ENCODE results near the gene GDPGP1. TPM values are rescaled to one million over a fixed set of nuclear protein-coding genes. Genes with fewer than 3 reads are reported as not detected.

GDPGP1 gene
- total RNA-seq, 1 experiment from 2014 or later: 6.6 TPM

DNA sequence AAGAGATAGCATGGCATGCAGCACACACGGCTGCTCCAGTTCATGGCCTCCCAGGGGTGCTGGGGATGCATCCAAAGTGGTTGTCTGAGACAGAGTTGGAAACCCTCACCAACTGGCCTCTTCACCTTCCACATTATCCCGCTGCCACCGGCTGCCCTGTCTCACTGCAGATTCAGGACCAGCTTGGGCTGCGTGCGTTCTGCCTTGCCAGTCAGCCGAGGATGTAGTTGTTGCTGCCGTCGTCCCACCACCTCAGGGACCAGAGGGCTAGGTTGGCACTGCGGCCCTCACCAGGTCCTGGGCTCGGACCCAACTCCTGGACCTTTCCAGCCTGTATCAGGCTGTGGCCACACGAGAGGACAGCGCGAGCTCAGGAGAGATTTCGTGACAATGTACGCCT is 5.0 kb upstream of the GDPGP1 start:
- CTCF ChIA-PET: no interaction called here
- intact Hi-C loops (cut with micrococcal nuclease): no loop called here
- H3K4me3 ChIP-seq (ENCODE audit: low read length): no peak overlapping the region
- no peak overlapping the region for H3K4me2 ChIP-seq (ENCODE audit: low read length)
- POLR2A ChIA-PET (ENCODE audit: unreplicated experiment): no interaction called here
- no peaks in the 10 kb centered on the region for H3K27me3 ChIP-seq (ENCODE audit: low read length)
- H2AFZ ChIP-seq (ENCODE audit: low read length): no peak overlapping the region
- no peak overlapping the region for H3K9ac ChIP-seq (ENCODE audit: low read length)
- no peak for ATAC-seq
- no peaks in the 10 kb centered on the region for H4K20me1 ChIP-seq (ENCODE audit: low read length)
- no peak for TF ChIP-seq EZH2 (IDR thresholded peaks at IDR 0.05; ENCODE audit: low read length, unreplicated experiment)
- no peak for TF ChIP-seq EZH2phosphoT487 (IDR thresholded peaks at IDR 0.05; ENCODE audit: borderline replicate concordance, low read length)
- H3K9me3 ChIP-seq (ENCODE audit: low read length): no peaks in the 10 kb centered on the region
- no peaks in the 10 kb centered on the region for H3F3A ChIP-seq (ENCODE audit: low read length, unreplicated experiment)
- no peaks in the 10 kb centered on the region for H3K9me2 ChIP-seq (replicated peaks; ENCODE audit: low read length)
- H3K36me3 ChIP-seq (ENCODE audit: low read depth, low read length): peaks cover 59% of the 10 kb centered on the region
- TSS peak; percentile 23 for BruUV-seq (replicated peaks)
- peaks cover 36% of the 10 kb centered on the region for H3K79me2 ChIP-seq (ENCODE audit: low read length)
- no peak for DNase-seq
- no peak overlapping the region for H3K27ac ChIP-seq (ENCODE audit: low read length)
- H3K4me1 ChIP-seq (ENCODE audit: insufficient read depth, low read length): peaks cover 18% of the 10 kb centered on the region

DNA sequence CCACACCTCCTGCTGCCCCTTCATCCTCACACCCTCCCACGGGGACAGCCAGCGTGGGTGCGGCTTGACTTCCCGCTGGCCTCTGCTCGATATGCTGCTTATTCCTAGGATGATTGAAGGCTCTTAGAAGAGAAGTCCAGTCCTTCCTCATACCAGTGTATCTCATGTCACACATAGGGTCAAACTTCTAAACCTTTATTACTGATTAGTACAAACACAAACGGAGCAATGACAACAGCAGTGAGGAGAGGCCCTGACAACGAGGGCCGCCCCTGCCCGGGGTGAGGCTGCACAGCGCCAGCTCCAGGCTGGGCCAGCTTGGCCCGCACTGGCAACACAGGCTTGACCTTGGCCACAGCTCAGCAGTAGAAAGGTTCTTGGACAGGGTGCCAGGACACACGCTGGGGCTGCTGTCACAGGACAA is 3.9 kb upstream of the GDPGP1 start:
- no peak for ATAC-seq
- BruUV-seq (replicated peaks): no TSS peak
- Histone ChIP-seq H3K27ac (ENCODE audit: low read length) (no peak overlapping the region), H3F3A (ENCODE audit: low read length, unreplicated experiment) (no peaks in the 10 kb centered on the region), H2AFZ (ENCODE audit: low read length) (no peak overlapping the region), H3K4me3 (ENCODE audit: low read length) (no peak overlapping the region), H4K20me1 (ENCODE audit: low read length) (no peaks in the 10 kb centered on the region), H3K9me3 (ENCODE audit: low read length) (no peaks in the 10 kb centered on the region), H3K27me3 (ENCODE audit: low read length) (no peaks in the 10 kb centered on the region), H3K9me2 (replicated peaks; ENCODE audit: low read length) (no peaks in the 10 kb centered on the region), H3K4me2 (ENCODE audit: low read length) (no peak overlapping the region), H3K79me2 (ENCODE audit: low read length) (peaks cover 45% of the 10 kb centered on the region), H3K4me1 (ENCODE audit: insufficient read depth, low read length) (peaks cover 27% of the 10 kb centered on the region), H3K36me3 (ENCODE audit: low read depth, low read length) (peaks cover 47% of the 10 kb centered on the region), H3K9ac (ENCODE audit: low read length) (no peak overlapping the region)
- POLR2A ChIA-PET (ENCODE audit: unreplicated experiment): no interaction called here
- CTCF ChIA-PET: no interaction called here
- TF ChIP-seq EZH2 (IDR thresholded peaks at IDR 0.05; ENCODE audit: low read length, unreplicated experiment): no peak
- no peak for TF ChIP-seq EZH2phosphoT487 (IDR thresholded peaks at IDR 0.05; ENCODE audit: borderline replicate concordance, low read length)
- TF ChIP-seq, protein P1, sequence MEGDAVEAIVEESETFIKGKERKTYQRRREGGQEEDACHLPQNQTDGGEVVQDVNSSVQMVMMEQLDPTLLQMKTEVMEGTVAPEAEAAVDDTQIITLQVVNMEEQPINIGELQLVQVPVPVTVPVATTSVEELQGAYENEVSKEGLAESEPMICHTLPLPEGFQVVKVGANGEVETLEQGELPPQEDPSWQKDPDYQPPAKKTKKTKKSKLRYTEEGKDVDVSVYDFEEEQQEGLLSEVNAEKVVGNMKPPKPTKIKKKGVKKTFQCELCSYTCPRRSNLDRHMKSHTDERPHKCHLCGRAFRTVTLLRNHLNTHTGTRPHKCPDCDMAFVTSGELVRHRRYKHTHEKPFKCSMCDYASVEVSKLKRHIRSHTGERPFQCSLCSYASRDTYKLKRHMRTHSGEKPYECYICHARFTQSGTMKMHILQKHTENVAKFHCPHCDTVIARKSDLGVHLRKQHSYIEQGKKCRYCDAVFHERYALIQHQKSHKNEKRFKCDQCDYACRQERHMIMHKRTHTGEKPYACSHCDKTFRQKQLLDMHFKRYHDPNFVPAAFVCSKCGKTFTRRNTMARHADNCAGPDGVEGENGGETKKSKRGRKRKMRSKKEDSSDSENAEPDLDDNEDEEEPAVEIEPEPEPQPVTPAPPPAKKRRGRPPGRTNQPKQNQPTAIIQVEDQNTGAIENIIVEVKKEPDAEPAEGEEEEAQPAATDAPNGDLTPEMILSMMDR (conservative IDR thresholded peaks at IDR 0.05; ENCODE audit: low read depth, low read length): no peak
- DNase-seq: no peak
- intact Hi-C loops (cut with micrococcal nuclease): loop anchor here (5.0 kb wide), 2 partner anchors 37 to 88 kb away; partner anchors contain the start of gene NGRN

DNA sequence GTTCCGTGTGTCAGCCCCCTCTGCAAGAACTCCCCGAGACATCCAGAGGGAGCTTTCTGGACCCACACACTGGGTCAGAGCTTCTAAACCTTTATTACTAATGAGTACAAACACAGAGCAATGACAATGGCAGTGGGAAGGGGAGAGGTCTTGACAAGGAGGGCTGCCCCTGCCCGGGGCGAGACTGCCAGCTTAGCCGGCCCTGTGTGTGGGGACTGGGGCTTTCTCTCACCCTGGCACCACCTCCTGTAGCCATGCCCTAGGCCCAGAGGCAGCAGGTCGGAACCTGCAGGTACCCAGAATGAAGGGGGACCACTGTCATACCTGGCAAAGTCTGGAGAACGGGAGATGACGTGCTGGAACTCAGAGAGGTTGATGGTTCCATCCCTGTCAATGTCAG is 3.4 kb upstream of the GDPGP1 start:
- ATAC-seq: no peak

More for the DNA sequence above, 3.4 kb upstream of the GDPGP1 start:
- CTCF ChIA-PET: no interaction called here
- Histone ChIP-seq H3K4me1 (ENCODE audit: insufficient read depth, low read length) (peaks cover 27% of the 10 kb centered on the region), H3K9me3 (ENCODE audit: low read length) (no peaks in the 10 kb centered on the region), H2AFZ (ENCODE audit: low read length) (no peak overlapping the region), H3K4me2 (ENCODE audit: low read length) (no peak overlapping the region), H3K27ac (ENCODE audit: low read length) (no peak overlapping the region; the same call in 1 of the 2 replicates), H3K9me2 (replicated peaks; ENCODE audit: low read length) (no peaks in the 10 kb centered on the region), H3K27me3 (ENCODE audit: low read length) (no peaks in the 10 kb centered on the region), H3F3A (ENCODE audit: low read length, unreplicated experiment) (no peaks in the 10 kb centered on the region), H4K20me1 (ENCODE audit: low read length) (no peaks in the 10 kb centered on the region), H3K9ac (ENCODE audit: low read length) (no peak overlapping the region), H3K4me3 (ENCODE audit: low read length) (no peak overlapping the region), H3K36me3 (ENCODE audit: low read depth, low read length) (peaks cover 42% of the 10 kb centered on the region), H3K79me2 (ENCODE audit: low read length) (peaks cover 46% of the 10 kb centered on the region)
- no peak for DNase-seq
- no TSS peak for BruUV-seq (replicated peaks)
- POLR2A ChIA-PET (ENCODE audit: unreplicated experiment): no interaction called here
- intact Hi-C loops (cut with micrococcal nuclease): loop anchor here (5.0 kb wide), 2 partner anchors 37 to 88 kb away; partner anchors contain the start of gene NGRN
- TF ChIP-seq EZH2 (IDR thresholded peaks at IDR 0.05; ENCODE audit: low read length, unreplicated experiment) (no peak), EZH2phosphoT487 (IDR thresholded peaks at IDR 0.05; ENCODE audit: borderline replicate concordance, low read length) (no peak)
- TF ChIP-seq, protein P1 (conservative IDR thresholded peaks at IDR 0.05; ENCODE audit: low read depth, low read length): no peak
